K562 (cell line): ENCODE measurements around the gene PRLH. TPM values are rescaled to one million over a fixed set of nuclear protein-coding genes. Genes with fewer than 3 reads are reported as not detected.

Experiments
- ATAC-seq: fragments of 200-7000 bp; cut with Tn5 transposase; 3 replicates; pipeline ENCODE4 v1.9.1; 2020; ENCODE audit warnings: moderate library complexity
- BruUV-seq: library from RNA; stranded (reverse); fragments of 400-500 nt; replicated peaks from 2 replicates; lab custom pipeline; 2021; lab: Mats Ljungman, UMichigan
- CTCF ChIA-PET: fragments of 300-600 bp; formaldehyde crosslinking; extraction: SDS; loops from one replicate; lab custom pipeline; 2021; ENCODE audit warnings: low intra/inter-chr PET ratio; lab: Yijun Ruan, JAX
- POLR2A ChIA-PET: fragments of 300-600, 350-650 bp; sonication (Branson Sonifier 250); formaldehyde crosslinking; extraction: SDS; loops from one replicate; lab custom pipeline; 2021; ENCODE audit warnings: antibody characterized with exemption, inconsistent platforms; lab: Yijun Ruan, JAX
- DNase-seq, 4 experiments: peaks; one replicate each; pipeline versions ENCODE4 v3.0.0 to v3.0.0-alpha.2; 2011 to 2018; ENCODE audit warnings: low spot score in 3 of 4, mixed read lengths in 3 of 4; ENCODE audit errors: extremely low read depth in 1 of 4
- FAIRE-seq: peaks from 2 replicates; lab custom pipeline; 2011; peaks lifted over from hg19 to GRCh38; lab: Jason Lieb, UNC
- H2AFZ ChIP-seq: 2 replicates; pipeline ENCODE4 v1.6.0; 2011; ENCODE audit warnings: low read depth, low read length, control low read depth, inconsistent platforms
- H3K27ac ChIP-seq: fragments of 200-600 bp; 3 replicates; pipeline ENCODE4 v1.8.0; 2011; ENCODE audit warnings: low read depth, mild to moderate bottlenecking, control low read depth, inconsistent platforms, low read length, moderate library complexity, mixed read lengths; ENCODE audit errors: extremely low read depth
- H3K27me3 ChIP-seq, 2 experiments: fragments of 300-600 bp in 1 of 2; 2 replicates in 1 of 2; 3 replicates in 1 of 2; pipeline versions ENCODE4 v1.6.0 to v1.8.0; 2011; ENCODE audit warnings: inconsistent platforms in 2 of 2, low read length in 2 of 2, mild to moderate bottlenecking in 1 of 2, mixed read lengths in 1 of 2, moderate library complexity in 1 of 2; ENCODE audit not compliant: control insufficient read depth in 2 of 2, insufficient read depth in 2 of 2
- H3K36me3 ChIP-seq: fragments of 300-600 bp; 3 replicates; pipeline ENCODE4 v1.8.0; 2011; ENCODE audit warnings: mild to moderate bottlenecking, low read length, inconsistent platforms; ENCODE audit not compliant: control insufficient read depth, insufficient read depth
- H3K4me1 ChIP-seq, 2 experiments: fragments of 200-600 bp in 1 of 2; replicated peaks in 1 of 2; 2 replicates in 1 of 2; 3 replicates in 1 of 2; pipeline versions ENCODE4 v1.5.1 to v1.8.0; 2011; ENCODE audit warnings: inconsistent platforms in 2 of 2, low read length in 2 of 2, mild to moderate bottlenecking in 1 of 2, mixed read lengths in 1 of 2, moderate library complexity in 1 of 2; ENCODE audit not compliant: control insufficient read depth in 2 of 2, insufficient read depth in 2 of 2
- H3K4me2 ChIP-seq: 2 replicates; pipeline ENCODE4 v1.6.1; 2011; ENCODE audit warnings: low read length, control low read depth, inconsistent platforms, mixed read lengths; ENCODE audit not compliant: insufficient read depth
- H3K4me3 ChIP-seq: fragments of 200-600 bp; sonication (generic), shearing (Covaris generic); 2 replicates; pipeline ENCODE4 v1.5.1; 2016; ENCODE audit warnings: control low read depth, inconsistent platforms
- H3K79me2 ChIP-seq: fragments of 200-600 bp; 3 replicates; pipeline ENCODE4 v1.8.0; 2011; ENCODE audit warnings: low read length, inconsistent platforms; ENCODE audit not compliant: control insufficient read depth, insufficient read depth
- H3K9ac ChIP-seq, 2 experiments: 2 replicates each; pipeline versions ENCODE4 v1.6.0 to v1.6.1; 2011; ENCODE audit warnings: low read depth in 2 of 2, low read length in 2 of 2, control low read depth in 1 of 2, inconsistent platforms in 1 of 2, mild to moderate bottlenecking in 1 of 2, mixed read lengths in 1 of 2; ENCODE audit not compliant: insufficient read depth in 1 of 2
- H3K9me1 ChIP-seq: one replicate; pipeline ENCODE4 v1.6.0; 2011; ENCODE audit warnings: inconsistent platforms, mild to moderate bottlenecking, low read length, moderate library complexity; ENCODE audit not compliant: control insufficient read depth, insufficient read depth
- H3K9me3 ChIP-seq: replicated peaks from 2 replicates; pipeline ENCODE4 v1.5.1; 2011; ENCODE audit warnings: low read depth, low read length, inconsistent platforms; ENCODE audit not compliant: control insufficient read depth, insufficient read depth
- H4K20me1 ChIP-seq: replicated peaks from 2 replicates; pipeline ENCODE4 v1.6.1; 2011; ENCODE audit warnings: low read length, inconsistent platforms, mixed read lengths; ENCODE audit not compliant: control insufficient read depth, insufficient read depth
- ATF3 ChIP-seq, 2 experiments: fragments of 450-650 bp in 1 of 2; sonication (generic) in 1 of 2; formaldehyde crosslinking in 1 of 2; IDR thresholded peaks in 1 of 2; conservative IDR thresholded peaks in 1 of 2; 2 replicates each; pipeline versions ENCODE4 v1.6.1 to v1.8.1; 2016 to 2023; ENCODE audit warnings: mild to moderate bottlenecking in 2 of 2, moderate library complexity in 2 of 2, inconsistent platforms in 1 of 2, missing genetic modification reagents in 1 of 2
- CAMTA2 ChIP-seq: fragments of 250-450 bp; sonication (Bioruptor Pico); conservative IDR thresholded peaks from 2 replicates; pipeline ENCODE4 v1.5.1; 2022
- FOXK2 ChIP-seq, 2 experiments: fragments of 450-650 bp; IDR thresholded peaks in 1 of 2; conservative IDR thresholded peaks in 1 of 2; 2 replicates each; pipeline ENCODE4 v1.6.1; 2016; ENCODE audit warnings: low read depth in 2 of 2, mild to moderate bottlenecking in 1 of 2
- LEF1 ChIP-seq: fragments of 450-650 bp; IDR thresholded peaks from 2 replicates; pipeline ENCODE4 v1.6.1; 2016; ENCODE audit warnings: mild to moderate bottlenecking
- PTRF ChIP-seq: fragments of 450-650 bp; IDR thresholded peaks from 2 replicates; pipeline ENCODE4 v1.6.1; 2016; ENCODE audit warnings: mild to moderate bottlenecking, missing genetic modification characterization, missing compliant biosample characterization
- ZBTB1 ChIP-seq: sonication (generic); formaldehyde crosslinking; IDR thresholded peaks from 2 replicates; pipeline ENCODE4 v1.8.1; 2023; ENCODE audit warnings: missing genetic modification reagents, low read depth, mild to moderate bottlenecking, borderline replicate concordance
- ZNF124 ChIP-seq: sonication (generic); formaldehyde crosslinking; IDR thresholded peaks from 2 replicates; pipeline ENCODE4 v1.8.1; 2022; ENCODE audit warnings: missing genetic modification reagents
- ZNF224 ChIP-seq: sonication (generic); formaldehyde crosslinking; IDR thresholded peaks from 2 replicates; pipeline ENCODE4 v1.8.0; 2022; ENCODE audit warnings: mild to moderate bottlenecking, missing genetic modification reagents
- WGBS: fragments of 100-300 bp; shearing (Covaris generic); methylation state at CpG from one replicate; pipeline ENCODE4 v1.1.6; 2016; ENCODE audit warnings: low coverage, mixed read lengths; ENCODE audit not compliant: insufficient coverage; ENCODE audit errors: missing lambda C conversion rate; 5-methylcytosine and 5-hydroxymethylcytosine counted together
- in situ Hi-C: fragments of 300-500 bp; cut with MboI; formaldehyde crosslinking; loops from 4 replicates; pipeline ENCODE4 v1.15.0; 2018; ENCODE audit warnings: inconsistent platforms, mixed read lengths
- intact Hi-C: fragments of 100-400 bp; cut with micrococcal nuclease; formaldehyde crosslinking; loops from 2 replicates; pipeline ENCODE4 v1.14.2; 2022
- polyA plus RNA-seq, 8 experiments: library from polyadenylated mRNA; depleted of rRNA in 4 of 8; stranded (reverse) in 5 of 8; unstranded in 3 of 8; fragments of >200 nt; fragmentation: Nextera tagmentation in 2 of 8; fragmentation: Illumina TruSeq in 1 of 8; extraction: Ambion mirVana in 2 of 8; extraction: Trizol in 1 of 8; gene quantifications; 2 replicates each; pipeline versions ENCODE4 v1.2.1 to v1.2.3, GENCODE V29; 2011 to 2014; ENCODE audit warnings: inconsistent platforms in 1 of 8, missing spikeins in 1 of 8
- total RNA-seq, 7 experiments: library from RNA; depleted of rRNA in 6 of 7; stranded (reverse); fragments of >200 nt in 6 of 7; fragmentation: Illumina TruSeq in 2 of 7; extraction: Trizol in 2 of 7; gene quantifications; 2 replicates each; pipeline versions ENCODE4 v1.2.1 to v1.2.3, GENCODE V29; 2011 to 2021; ENCODE audit warnings: low replicate concordance in 1 of 7
- TF ChIP-seq, protein P1 (sequence below), 2 experiments: fragments of 450-650 bp; conservative IDR thresholded peaks; 2 replicates each; pipeline ENCODE4 v1.6.1; 2017; ENCODE audit warnings: mild to moderate bottlenecking in 2 of 2, moderate library complexity in 2 of 2
- TF ChIP-seq, protein P2 (sequence below): sonication (generic); formaldehyde crosslinking; IDR thresholded peaks from 2 replicates; pipeline ENCODE4 v1.8.1; 2022; ENCODE audit warnings: missing genetic modification reagents

The PRLH gene
- total and polyA plus RNA-seq, 9 of the 15 experiments (the other 6 are each of a cell fraction or from before 2014, with no cell fraction given): not detected

GRCh38 chr2:237540823-237541222 lies 25.6 kb upstream of the PRLH start:
- no peaks in the 10 kb centered on the region for H3K36me3 ChIP-seq
- H3K27ac ChIP-seq: no peak overlapping the region
- BruUV-seq: no TSS peak
- H3K27me3 ChIP-seq: peaks cover 6 to 46% of the 10 kb centered on the region in 2 experiments; a peak in 3 of 5 replicates
- H3K4me3 ChIP-seq: no peak overlapping the region
- ATAC-seq (peak; percentile 63), DNase-seq (peak in 1 of 4 experiments; percentile 7), FAIRE-seq (no peak)
- TF ChIP-seq CAMTA2 (CRISPR knock-in tag) (no peak), LEF1 (no peak), ZNF124 (CRISPR knock-in tag) (no peak), ZNF224 (CRISPR knock-in tag) (no peak), PTRF (tag) (no peak), ATF3 (IDR thresholded peaks at IDR 0.05) (no peak), ATF3 (CRISPR knock-in tag; conservative IDR thresholded peaks at IDR 0.05) (no peak), FOXK2 (conservative IDR thresholded peaks at IDR 0.05 in 1 of 2, IDR thresholded peaks at IDR 0.05 in 1 of 2; ENCODE audit: low read depth in 2 of 2) (no peak), ZBTB1 (CRISPR knock-in tag) (no peak)
- TF ChIP-seq, protein P1, sequence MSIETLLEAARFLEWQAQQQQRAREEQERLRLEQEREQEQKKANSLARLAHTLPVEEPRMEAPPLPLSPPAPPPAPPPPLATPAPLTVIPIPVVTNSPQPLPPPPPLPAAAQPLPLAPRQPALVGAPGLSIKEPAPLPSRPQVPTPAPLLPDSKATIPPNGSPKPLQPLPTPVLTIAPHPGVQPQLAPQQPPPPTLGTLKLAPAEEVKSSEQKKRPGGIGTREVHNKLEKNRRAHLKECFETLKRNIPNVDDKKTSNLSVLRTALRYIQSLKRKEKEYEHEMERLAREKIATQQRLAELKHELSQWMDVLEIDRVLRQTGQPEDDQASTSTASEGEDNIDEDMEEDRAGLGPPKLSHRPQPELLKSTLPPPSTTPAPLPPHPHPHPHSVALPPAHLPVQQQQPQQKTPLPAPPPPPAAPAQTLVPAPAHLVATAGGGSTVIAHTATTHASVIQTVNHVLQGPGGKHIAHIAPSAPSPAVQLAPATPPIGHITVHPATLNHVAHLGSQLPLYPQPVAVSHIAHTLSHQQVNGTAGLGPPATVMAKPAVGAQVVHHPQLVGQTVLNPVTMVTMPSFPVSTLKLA (conservative IDR thresholded peaks at IDR 0.05): no peak
- TF ChIP-seq, protein P2, sequence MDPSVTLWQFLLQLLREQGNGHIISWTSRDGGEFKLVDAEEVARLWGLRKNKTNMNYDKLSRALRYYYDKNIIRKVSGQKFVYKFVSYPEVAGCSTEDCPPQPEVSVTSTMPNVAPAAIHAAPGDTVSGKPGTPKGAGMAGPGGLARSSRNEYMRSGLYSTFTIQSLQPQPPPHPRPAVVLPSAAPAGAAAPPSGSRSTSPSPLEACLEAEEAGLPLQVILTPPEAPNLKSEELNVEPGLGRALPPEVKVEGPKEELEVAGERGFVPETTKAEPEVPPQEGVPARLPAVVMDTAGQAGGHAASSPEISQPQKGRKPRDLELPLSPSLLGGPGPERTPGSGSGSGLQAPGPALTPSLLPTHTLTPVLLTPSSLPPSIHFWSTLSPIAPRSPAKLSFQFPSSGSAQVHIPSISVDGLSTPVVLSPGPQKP (CRISPR knock-in tag): no peak
- H3K9me3 ChIP-seq: no peaks in the 10 kb centered on the region
- no peaks in the 10 kb centered on the region for H4K20me1 ChIP-seq
- no peaks in the 10 kb centered on the region for H3K79me2 ChIP-seq
- ChIA-PET CTCF (no interaction called here), POLR2A (interaction anchor here (0.5 to 0.7 kb wide), 2 partner anchors 85 to 170 kb away, joined by 3 read pairs; no protein-coding TSS in a partner anchor)
- no peak overlapping the region for H3K9ac ChIP-seq
- H3K9me1 ChIP-seq: no peaks in the 10 kb centered on the region
- in situ Hi-C loops (no loop called here), intact Hi-C loops (no loop called here)
- 7% methylated on average over 5 of the region's 6 CpGs for WGBS
- H3K4me1 ChIP-seq: no peaks in the 10 kb centered on the region; a peak in 1 of 5 replicates
- no peak overlapping the region for H3K4me2 ChIP-seq
- H2AFZ ChIP-seq: no peak overlapping the region
